Activated T-cell treated with anti-CD3 and anti-CD28 coated beads for 24 hours (primary cell): ENCODE data around the gene FBXO30.

Source experiments
- DNase-seq: peaks from one replicate; pipeline ENCODE4 v3.0.0-alpha.2; 2020; ENCODE audit warnings: low read depth

The FBXO30 gene

GRCh38 chr6:145814501-145815308 lies at the start of gene FBXO30:
Gene FBXO30, minus strand, starts transcription at chr6:145814795. Its CDS starts 8,390 bp downstream, at chr6:145806405.
- peak; percentile 82 for DNase-seq

GRCh38 chr6:145863988-145864616 lies 49.5 kb upstream of the FBXO30 start:
- DNase-seq: no peak

DNA sequence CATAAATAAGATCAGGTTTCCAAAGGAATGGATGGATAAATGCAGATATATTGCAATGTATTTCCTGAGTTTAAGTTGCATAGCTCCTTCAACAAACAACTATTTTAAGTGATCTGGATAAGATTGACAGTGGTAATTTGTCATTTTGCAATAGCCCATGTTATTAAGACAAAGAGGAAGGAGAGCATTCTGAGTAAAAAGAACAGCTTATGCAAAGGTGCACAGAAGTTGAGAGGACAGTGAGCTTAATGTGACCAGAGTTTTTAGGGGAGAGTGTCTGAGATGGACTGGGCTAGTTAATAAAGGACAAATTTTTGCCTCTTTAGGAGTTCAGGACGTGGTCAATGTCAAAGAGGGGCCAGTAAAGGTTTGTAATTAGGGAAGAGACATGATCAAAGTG lies 48.8 kb upstream of the FBXO30 start:
- no peak for DNase-seq

GRCh38 chr6:145860562-145860961 lies 46.0 kb upstream of the FBXO30 start:
- no peak for DNase-seq

GRCh38 chr6:145850671-145851070 lies 36.1 kb upstream of the FBXO30 start:
- no peak for DNase-seq

DNA sequence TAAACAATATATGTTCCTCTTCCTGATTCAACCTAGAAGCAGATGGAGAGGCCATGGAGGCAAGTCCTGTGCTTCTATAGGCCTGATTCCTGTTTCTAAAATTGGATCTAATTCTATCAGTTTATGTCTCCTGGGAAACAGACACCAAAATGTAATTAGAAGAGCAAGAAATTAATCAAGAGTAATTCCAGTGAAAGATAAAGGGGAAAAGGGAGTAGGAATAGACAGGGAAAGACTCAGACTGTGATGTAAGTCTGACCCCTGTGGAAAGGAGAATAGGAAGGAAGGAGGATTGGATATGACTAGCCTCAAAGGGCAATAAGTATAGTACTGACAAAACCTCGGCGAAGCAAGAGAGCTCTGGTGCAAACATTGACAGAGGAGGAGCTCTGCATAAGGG lies 33.9 kb upstream of the FBXO30 start:
- no peak for DNase-seq

DNA sequence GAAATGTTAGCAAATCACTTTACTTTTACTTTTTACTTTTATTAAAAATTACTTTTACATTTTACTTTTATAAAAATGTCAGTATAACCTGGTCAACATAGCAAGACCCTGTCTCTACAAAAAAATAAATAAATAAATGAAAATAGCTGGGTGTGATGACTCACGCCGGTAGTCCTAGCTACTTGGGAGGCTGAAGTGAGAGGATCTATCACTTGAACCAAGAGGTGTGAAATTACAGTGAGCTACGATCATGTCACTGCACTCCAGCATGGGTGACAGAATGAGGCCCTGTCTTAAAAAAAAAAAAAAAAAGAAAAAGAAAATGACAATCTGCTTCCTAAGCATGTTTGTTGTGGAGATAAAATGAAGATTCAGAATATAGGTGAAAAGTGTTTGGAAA lies 31.0 kb upstream of the FBXO30 start:
- DNase-seq: no peak

DNA sequence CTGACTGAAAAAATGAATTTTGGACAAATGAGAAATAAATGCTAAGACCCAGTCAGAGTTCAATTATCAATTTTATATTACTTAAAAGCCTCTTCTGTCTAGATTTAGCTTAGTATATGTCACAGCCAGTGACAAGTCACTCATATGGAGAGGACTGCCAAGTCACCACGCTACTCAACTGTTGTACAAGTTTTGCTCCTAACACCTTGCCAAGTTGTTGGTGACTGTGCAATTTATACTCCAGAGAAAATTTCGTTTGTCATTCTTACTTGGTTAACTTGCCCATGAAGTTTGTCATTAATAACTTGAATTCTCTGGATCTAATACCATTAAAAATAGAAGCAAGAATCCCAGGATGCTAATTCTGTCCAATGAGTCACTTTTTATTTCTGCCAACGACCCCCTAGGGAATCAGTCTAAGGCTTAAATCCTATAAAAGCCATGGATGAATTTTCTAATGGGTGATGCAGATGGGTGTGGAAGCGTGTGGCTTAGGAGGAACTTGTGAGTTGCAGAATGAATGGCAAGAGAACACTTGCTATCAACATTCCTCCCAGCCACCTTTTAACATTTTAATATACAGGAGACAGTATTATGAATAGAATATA lies 30.4 kb upstream of the FBXO30 start:
- no peak for DNase-seq

- DNase-seq: no peak
Measured at GRCh38 chr6:145842693-145843546, 28.3 kb upstream of the FBXO30 start.

DNA sequence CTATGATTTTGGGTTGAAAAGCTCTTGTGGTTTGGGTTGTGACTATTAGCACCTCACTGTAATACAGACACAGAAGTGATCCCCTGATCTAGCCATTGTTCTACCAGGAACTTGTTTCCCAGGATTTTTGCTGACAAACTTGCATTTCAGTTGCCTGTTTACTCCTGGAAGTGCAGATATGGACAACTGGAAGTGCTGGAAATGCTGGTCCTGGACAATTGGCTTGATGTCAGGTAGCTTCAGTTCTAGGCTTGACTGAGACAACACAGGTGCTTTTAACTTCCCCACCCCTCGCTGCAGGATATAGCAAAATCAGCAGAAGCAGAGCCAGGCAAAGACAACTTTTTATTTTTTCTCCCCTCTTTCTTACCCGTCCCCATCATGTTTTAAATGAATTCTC lies 27.1 kb upstream of the FBXO30 start:
- DNase-seq: no peak

GRCh38 chr6:145839653-145840052 lies 25.1 kb upstream of the FBXO30 start:
- no peak for DNase-seq

DNA sequence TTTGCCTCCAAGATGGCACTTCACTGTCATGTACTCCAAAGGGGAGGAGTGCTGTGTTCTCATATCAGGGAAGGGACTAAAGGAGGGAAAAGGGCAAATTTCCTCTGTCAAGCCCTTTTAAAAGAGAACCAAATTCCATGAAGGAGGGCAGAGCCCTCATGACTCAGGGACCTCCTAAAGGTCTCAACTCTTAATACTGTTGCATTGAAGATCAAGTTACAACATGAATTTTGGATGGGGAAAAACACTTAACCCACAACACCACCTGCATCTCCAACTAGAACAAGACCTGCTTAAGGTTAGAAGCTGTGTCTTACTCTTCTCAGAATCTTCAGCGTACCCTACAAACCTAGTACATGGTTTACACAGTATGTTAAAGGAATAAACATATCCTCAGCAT lies 23.7 kb upstream of the FBXO30 start:
- DNase-seq: no peak

GRCh38 chr6:145836772-145837171 lies 22.2 kb upstream of the FBXO30 start:
- DNase-seq: no peak

DNA sequence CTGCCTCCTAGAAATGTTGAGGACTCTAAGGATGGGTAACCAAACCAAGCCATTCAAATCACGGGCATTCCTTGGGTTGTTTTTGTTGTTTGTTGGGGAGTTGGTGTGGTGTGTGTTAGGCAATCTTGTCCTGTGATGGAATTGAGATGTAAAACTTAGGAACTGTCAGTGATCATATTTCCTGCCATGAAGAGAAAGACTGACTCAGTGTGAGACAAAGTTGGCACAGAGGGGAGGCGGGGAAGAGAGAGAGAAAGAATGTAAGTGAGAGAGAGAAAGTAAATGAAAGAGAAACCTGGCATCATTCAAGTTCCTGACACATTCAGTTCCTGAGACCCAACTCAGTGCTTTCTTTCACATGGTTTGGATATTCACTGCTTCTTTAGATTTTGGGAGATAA lies 21.6 kb upstream of the FBXO30 start:
- no peak for DNase-seq

- no peak for DNase-seq
Measured at GRCh38 chr6:145830612-145831011, 16.0 kb upstream of the FBXO30 start.

- no peak for DNase-seq
Measured at GRCh38 chr6:145829950-145830349, 15.4 kb upstream of the FBXO30 start.

DNA sequence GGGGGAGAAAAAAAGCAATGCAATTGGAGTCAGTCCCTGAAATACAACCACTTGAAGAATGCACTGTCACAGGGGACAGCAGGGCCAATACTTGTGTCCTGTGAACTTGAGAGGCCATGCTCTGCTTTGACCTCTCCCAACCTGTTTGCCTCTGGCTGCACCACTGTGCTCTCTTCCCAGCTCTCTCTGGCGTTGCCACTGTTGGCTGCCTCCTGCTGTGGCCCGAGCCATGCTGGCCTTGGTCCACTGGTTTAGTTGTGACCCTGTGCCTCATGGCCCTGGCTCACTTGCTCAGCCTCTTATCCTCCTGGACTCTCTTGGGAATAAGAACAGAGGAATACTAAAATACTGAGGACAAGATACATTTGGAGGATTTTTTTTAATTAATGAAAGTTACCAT lies 14.5 kb upstream of the FBXO30 start:
- no peak for DNase-seq

DNA sequence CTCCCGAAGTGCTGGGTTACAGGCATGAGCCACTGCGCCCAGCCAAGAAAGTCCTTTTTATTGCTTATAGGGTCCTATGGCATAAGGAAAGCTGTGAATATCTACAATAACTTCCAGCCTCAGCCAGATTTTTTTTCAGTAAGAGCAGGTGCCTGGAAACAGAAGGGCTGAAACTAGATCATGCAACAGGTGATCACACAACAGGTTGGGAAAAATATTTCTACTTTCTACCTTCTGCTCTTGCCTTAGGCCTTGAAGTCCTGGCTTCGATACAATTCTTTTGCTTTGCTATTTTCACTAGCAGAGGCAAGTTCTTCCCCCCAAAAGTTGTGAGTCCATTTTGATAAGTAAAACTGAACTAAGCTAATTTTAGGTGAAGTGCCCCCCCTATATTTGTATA lies 9.7 kb upstream of the FBXO30 start:
- no peak for DNase-seq

GRCh38 chr6:145823328-145823944 lies 8.8 kb upstream of the FBXO30 start:
- no peak for DNase-seq

DNA sequence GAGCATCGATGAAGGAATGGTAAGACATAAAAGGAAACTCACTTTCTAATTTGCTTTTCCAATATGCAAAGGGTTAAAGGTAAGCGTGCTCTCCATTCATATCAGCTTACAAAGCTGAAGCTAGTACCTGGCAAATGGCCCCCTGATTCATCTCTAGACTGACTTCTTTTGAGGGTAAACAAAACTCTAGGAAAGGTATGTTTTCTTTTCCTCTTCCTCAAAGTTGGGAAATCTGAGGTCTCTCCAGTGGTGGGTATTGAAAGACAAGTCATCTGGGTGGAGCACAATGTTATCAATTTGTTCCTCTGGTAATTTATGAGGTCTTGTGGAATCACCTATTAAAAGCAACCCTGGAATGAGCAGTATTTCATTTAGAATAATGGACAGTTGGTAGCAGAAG lies 7.9 kb upstream of the FBXO30 start:
- no peak for DNase-seq

DNA sequence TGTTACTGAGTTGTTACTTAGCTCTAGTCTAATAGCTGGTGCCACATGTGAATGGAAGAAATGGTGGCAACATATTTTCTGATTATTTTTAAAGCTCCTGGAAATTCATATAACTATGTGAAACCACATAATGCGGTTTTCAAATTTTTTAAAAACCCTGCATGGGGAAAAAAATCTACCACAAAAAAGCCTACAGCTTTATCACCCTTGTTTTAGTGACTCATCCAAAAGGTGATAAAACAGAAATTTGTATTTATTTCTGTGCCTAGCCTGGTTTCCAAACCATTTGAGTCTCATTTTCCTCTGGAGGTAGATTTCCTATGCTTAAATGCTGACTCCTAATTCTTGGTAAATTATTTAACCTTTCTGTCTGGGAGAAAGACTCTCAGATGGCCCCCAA lies 5.4 kb upstream of the FBXO30 start:
- DNase-seq: no peak

DNA sequence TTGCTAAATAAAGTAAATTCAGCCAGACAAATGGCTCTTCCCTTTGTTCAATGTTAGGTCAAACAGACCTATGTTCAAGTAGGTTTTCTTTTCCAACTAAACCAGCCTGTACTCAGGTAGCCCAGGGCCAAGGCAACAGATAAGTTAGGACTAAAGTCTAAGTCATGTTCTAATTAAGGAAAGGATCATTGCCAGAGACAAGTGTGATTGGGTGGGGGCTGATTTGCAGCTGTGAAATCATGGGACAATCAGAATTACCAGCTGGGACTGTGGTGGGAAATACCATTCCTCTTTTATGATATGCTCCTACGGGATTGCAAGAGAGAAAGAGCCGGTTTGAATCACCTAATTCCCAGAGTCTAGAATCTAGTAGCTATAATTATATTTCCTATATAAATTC lies 4.2 kb upstream of the FBXO30 start:
- DNase-seq: no peak
